Dermis blood vessel endothelial cell (primary cell): ENCODE results near the gene MYO7B. TPM values are rescaled to one million over a fixed set of nuclear protein-coding genes. Genes with fewer than 3 reads are reported as not detected.

Experiments
- DNase-seq: peaks from one replicate; pipeline ENCODE4 v3.0.0; 2010
- total RNA-seq: library from RNA; depleted of rRNA; stranded (reverse); fragments of >200 nt; gene quantifications from 2 replicates; pipeline ENCODE4 v1.2.3, GENCODE V29; 2014

MYO7B gene
- total RNA-seq, 1 donor from 2014 or later = not detected

DNA sequence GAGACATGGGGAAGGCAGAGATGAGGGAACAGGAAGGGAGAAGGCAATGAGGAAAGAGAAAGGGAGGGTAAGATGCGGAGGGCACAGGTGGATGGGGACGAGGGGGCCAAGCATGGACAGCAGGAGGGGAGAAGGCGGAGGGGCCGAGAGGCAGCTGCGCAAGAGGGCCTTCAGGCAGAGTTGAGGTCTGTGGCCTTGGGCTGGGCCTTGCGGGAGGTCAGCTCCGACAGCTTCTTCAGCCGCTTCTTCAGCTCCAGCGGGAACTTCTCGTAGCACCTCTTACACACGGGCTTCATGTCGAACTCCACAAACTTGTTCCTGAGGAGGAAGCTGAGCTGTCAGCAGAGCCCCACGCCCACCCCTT lies 103.6 kb downstream of the MYO7B start:
- no peak for DNase-seq

DNA sequence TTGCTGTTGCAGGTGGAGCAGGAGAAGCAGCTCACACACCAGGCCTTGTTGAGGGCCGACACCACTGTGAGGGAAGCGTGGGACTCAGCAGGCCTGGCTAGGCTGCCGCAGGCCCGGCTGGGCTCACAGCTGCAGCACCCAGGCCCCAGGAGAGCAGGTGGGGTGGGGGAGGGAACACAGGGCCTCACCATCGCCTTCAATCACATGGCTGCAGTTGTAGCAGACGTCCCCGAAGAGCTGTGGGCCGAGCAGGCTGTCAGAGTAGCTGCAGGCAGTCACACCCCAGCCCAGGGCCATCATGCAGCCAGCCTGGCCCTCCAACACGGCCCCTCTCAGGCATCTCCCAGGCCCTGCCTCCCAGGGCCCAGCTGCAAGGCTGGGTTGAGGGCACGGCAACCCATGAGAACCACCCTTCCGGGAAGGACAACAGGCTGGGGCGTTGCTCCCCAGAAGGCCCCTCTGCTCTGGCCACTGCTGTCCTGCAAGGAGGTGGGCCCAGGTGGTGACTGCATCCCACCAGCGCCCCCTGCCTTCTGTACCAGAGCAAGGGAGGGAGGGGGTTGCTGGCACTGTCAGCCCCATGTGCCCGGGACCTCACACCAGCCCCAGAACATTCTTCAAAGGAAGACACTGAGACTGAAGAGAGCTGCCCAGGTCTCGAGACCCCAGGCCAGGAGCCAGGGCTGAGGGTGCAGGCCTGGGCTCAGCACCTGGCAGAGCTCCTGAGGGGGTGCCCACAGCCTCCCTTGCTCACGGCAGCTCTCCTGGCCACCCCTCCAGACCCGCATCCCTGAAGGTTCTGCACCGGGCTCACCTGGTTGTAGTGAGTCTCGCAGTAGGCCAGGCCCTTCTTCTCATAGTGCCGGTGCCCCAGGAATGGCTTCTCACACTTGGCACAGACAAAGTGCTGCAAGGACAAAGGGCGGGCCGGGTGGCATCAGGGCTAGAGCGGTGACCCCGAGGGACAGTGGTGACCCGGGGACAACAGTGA lies 104.9 kb downstream of the MYO7B start:
- peak; percentile 45 for DNase-seq

DNA sequence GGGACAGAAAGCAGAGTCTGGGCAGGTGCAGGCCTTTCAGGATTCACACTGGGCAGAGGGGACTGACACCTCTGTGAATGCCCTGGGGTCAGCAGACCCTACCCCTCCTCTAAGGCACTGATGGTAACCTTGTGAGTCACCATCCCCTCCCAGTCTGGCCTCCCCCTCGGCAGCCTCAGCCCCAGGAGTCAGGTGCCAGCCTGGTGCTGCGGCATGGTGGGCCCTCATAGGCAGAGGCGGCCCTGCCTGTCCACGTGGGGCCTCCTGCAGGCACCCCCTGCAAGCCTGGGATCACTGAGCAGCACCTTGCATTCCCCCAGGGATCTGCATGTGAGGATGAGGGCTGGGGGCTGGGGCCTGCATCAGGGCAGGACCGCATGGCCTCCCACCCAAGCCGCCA lies 105.7 kb downstream of the MYO7B start:
- DNase-seq = no peak

DNA sequence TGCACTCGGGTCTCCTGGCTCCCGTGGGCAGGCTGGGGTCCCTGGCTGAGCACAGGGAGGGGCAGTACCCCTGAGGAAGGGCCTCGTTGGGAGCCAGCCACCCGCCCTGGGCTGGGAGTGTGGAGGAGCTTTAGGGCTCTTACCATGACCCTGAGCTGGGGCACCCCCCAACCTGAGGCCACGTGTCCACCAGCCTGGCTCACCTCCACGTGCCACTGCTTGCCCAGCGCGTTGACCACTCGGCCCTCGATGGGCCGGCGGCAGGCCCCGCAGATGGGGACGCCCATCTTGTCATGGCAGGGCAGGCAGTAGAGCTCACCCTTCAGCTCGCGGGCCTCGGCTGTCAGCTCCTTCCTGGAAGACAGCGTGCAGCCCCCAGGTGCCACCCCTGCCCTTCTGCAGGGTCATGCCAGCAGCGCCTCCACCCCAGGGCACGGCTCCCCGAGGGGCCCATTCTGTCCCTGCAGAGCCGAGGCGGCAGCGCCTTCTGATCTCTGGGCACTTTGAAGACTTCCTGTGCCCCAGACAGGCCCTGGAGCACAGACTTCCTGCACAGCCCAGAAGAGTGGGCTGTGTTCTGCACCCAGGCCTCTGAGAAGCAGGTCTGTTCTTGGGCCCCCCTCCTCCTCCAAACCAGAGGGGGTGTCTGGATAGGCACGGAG lies 106.5 kb downstream of the MYO7B start:
- DNase-seq = no peak

DNA sequence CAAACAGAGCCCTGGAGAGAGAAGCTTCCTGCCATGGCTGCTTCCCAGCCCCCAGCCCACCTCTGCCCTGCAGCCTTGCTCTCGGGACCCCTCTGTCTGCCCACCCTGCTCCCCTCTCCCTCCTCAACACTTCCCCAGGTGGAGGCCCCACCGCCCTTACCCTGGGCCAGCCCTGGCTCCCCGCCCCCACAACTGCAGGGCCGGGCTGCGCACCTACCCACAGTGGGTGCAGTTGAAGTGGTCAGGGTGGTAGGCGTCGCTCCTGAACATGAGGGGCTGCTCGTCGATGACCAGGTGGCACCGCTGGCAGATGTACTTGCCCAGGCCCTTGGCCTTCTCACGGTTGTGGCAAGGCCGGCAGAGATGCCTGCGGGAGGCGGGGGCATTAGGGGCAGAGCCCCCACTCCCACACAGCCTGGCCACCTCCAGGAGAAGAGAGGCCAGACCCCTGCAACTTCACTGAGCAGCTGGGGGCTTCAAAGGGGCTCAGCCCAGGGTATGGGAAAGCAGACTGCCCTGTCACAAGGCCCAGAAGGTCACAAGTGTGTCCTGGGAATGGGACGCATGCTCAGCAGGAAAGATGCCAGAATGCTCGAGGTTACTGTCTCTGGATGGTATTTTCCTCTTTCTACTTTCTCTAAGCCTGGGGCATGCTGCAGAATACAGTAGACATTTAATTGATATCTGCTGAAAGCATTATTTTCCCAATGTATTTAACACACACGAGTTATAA lies 107.4 kb downstream of the MYO7B start:
- no peak for DNase-seq

DNA sequence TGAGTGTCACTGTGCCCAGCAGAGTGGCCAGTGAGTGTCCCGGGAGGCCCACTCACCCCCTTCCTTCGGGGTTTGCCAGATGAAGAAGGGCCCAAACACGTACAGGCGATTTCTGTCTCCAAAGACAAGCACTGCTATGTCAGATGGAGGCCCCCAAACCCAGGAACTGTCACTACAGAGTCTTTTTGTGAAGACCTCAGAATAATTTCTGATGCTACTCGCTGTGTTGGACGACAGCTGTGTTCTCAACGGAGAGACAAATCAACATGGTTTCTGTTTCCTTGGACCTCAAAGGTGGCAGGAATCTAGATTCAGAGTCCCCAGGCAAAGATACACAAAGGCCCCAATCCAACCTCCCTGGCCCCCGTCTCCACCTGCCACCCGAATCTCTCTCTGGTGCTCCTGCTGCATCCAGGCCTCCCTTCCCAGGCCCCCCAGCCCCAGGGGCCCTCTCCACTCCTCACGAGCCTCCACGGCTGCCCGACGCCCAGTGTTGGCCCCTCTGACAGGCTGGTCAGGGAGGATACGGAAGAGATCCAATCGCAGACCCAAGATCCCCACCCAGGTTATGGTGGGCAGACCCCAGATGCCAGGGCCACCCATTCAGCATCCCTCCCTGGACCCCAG lies 108.1 kb downstream of the MYO7B start:
- DNase-seq = no peak

DNA sequence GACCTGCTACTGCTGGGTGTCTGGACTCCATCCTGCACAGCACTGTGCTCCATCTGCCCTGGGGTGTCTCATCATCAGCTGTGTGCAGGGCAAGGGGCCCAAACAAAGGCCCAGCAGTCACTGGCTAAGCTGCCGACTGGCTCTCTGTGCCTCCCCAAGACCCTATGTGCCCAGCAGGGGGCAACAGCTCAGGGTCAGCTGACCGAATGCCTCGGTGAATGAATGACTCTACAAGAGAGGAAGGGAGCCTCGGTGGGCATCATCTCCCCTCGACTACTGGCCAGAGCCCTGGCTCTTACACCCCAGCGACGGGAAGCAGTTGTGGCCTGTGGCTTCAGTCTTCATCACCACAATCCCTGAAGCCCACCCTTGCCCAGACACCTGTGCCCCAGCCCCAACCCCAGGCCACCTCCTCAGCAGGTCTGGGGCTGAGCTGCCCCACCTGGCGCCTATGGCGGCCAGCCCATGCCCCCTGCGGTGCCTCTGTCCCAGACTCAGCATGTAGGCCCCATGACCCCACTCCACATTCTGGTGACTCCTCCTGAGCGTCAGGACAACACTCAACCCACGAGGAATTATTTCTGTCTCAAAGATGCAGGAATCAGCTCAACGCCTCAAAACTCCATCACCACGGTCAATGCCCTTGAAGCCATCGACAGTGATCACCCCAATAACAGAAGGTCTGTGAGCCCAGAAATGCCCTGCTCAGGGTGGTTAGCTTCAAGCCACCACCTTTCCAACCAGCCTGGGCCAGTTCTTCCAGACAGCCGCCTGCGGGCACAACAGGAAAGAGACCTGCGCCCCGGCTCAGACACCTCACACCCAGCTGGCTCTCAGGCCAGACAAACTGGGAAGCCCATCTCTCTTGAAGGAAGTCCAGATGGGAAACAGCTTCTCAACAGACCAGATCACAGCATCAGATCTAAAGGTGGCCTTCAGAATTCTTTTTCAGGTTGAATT lies 108.9 kb downstream of the MYO7B start:
- DNase-seq = peak; percentile 34

DNA sequence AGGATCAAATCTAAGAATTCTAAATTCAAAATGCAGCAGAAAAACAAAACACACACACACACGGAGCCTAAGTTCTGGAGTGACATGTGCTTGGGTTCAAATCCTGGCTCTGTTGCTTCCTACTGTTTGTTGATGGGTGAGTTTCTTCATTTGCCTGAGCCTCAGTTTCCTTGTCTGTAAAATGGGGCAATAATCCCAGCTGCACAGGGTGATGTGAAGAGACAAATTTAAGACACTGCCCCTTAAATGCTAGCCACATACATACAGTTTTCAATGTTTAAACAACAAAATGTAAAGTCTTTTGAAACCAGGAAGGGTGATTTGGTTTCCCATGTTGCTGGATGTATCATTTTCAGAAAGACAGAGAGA lies 109.5 kb downstream of the MYO7B start:
- no peak for DNase-seq

DNA sequence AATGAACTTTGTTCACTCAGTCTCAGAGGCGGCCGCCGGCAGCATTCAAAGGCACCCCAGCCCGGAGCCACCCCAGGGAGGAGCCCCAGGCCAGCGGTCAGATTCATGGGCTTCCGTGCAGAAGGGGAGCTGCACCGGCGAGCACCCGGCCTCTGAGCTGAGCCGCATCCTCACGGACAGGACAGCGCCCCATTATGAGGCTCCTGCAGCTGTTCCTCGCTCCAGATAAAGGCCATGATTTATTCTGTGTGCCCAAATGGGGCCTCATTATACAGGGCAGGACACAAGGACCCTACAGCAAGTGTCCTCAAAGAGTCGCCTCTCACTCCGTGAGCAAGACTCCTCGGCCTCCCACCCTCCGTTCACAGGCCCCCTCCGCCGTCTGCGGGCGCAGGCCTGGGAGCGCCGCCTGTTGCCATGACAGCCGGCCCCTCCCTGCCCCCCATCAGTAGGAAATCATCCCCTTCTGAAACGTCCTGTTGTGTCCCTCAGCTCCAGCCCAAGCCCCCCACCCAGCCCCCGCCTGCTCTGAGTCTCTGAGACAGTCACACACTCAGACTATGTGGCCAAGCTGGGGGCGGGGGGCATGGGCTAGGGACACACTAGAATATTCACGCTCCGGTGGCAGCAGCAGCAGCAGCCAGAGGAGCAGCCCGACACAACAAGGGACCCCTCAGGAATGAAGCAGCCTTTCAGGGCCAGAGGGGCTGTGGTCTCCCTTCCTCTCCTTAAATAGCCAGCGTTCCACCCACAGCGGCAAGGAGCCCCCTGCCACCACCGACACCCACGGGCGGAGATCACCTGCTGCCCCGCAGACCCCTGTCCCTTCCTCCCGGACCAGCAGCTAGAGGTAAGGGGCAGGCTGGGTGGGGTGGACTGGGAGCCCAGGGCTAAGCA lies 110.2 kb downstream of the MYO7B start, which contains the start of gene GPR17:
Gene GPR17 (plus strand): TSS at position 759 of the 897 bp plus-strand sequence. CDS start 4,583 bp downstream, outside the sequence.
- DNase-seq = no peak

DNA sequence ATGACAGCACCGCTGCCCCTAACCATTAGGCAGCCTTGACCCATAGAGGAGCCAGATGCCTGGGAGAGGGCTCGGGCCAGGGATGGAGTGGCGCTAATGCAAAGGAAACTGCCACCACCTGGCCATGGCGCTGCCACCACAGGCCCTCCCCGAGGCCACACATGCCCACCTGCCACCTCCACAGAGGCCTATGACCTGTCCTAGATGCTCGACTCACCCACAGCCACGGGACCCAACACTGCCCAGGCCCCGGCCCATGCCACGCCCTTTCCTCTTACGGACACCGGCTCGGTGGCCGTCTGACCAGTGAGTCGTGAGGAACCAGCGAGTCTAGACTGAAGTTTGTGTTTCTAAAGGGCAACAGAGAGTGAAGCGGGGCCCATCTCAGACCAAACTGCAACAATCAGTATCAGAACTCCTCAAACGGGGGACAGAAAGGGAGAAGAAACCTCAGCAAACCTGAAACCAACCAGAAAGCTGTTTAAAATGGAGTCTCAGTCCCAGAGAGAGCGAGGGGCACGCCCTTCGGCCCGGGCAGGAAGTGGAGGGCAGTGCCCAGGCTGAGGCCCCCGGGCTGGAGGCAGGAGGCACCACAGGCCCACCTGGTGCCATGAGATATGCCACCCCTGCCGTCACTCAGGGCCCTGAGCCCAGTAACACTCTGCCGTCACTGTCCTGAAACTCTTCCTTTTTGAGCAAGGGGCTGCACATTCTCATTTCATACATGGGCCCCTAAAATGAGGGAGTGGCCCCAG lies 111.2 kb downstream of the MYO7B start:
- peak; percentile 32 for DNase-seq

DNA sequence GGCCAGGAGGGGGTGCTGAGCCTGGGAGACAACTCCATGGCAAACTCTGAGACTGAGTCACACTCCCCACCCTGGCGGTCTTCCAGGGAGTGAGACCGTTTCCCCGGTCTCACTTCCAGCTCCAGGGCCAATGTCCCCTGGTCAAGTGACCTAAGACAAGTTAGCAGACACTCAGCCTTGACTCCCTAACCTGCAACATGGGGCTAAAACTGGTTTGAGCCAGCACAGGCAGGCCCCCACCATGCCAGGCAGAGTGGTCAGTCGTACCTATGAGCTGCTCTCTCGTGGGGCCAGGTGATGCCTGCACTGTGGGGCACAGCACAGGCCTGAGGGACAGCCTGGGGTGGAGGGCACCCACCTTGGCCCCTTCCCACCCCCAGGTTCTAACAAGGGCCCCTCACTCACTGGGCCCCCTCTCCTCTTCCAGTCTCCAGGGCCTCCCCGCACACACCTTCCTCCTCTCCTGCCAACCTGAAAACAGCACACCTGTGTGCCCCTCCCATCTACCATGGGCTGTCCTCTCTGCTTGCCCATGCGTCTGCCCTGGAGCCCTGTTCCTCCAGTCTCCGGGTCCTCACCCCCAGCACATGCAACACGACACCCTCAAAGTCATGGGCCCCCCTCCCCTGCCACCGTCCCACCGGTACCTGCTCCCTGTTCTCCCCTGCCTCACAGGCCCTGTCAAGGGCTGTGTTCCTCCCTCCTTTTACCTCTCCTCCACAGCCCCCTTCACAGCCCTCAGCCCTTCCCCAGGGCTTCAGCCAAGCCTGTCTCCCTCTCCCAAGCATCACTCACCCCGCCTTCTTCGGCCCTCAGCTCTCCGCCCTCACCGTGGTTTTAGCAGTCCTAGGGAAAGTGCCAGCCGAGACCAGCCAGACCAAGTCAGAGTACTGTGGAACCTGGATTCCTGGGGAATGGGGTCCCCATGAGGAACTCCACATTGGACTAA lies 112.0 kb downstream of the MYO7B start:
- DNase-seq = peak; percentile 79

DNA sequence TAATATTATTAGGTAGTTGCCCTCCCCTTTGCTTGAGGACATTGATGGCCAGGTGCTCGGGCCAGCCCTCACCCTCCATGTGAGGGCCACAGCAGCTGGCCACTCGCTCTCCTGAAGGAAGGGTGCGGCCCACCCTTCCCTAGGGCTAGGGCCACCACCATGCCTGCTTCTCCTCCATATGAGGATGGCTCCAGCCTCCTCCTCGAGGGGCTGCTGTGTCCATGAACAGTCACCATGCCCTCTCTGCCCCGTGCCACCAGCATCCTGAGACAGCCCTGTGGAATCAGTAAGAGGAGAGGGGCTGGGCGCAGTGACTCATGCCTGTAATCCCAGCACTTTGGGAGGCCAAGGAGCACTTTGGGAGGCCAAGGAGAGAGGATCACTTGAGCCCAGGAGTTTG lies 112.8 kb downstream of the MYO7B start:
- no peak for DNase-seq

DNA sequence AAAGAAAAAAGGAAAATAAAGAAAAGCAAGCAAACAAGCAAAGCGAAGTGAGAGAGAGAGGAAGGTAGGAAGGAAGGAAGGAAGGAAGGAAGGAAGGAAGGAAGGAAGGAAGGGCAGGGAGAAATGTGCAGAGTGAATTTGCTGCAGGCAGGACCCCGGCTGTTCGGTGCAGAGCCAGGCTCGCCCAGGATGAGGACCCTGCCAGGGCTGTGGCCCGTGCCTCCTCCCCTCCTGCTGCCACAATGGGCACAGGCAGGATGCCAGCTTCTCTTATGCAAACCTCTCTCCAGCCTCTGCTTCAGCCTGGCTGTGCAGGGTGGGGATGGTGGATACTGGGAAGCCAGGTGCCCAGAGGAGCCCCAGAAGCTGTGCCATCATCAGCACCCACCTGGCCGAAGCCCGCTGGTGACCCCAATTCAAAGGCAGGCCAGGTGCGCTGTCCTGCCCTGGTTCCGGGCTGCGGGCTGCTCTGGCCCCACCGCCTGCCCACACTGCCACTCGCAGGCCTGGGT lies 113.7 kb downstream of the MYO7B start:
- DNase-seq = no peak

DNA sequence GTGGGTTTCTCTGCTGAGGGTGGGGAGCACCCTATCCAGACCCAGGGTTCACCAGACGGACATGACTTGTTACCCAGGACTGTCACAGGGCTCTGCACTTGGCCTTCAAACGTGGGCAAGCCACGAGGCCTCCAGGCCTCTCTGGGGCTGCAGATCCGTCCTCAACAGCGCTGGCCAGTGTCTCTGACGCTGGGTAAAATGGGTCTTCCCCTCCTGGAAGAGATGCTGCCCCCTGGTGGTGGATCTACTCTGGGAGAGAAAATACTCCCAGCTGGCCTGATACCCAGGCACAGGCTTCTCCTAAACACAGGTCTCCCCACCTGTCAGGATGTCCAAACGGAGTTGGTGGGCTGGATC lies 114.2 kb downstream of the MYO7B start:
- peak; percentile 93 for DNase-seq

DNA sequence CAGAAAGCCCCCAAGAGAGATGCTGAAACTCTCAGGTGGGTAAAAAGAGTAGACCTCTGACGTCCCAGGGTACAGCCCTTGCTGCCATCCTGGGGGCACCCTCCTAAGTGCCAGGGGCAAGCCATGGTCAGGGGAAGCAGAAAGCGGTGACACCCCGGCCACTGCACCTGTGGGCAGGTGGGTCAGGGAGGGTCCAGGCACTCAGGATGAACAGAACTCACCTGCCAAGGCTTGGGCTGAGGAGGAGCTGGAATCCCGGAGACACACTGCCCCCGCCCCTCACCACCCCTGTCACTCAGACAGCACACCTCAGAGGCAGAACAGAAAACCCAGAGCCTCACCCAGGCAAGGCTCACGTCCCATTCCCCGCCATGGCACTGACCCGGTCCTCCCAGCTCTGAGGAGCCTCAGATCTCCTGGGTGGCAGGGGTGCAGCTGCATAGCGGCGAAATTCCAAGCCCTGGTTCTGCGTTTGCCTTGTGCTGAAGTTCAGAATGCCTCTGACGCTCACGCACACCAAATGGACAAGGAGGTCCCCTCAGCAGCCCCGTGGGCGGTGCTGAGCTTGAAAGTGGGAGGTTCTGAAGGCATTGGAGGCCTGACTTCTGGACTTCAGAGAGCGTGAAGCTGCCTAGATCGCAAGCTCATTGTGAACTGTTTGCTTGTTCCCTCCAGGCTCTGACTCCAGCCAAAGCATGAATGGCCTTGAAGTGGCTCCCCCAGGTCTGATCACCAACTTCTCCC lies 114.7 kb downstream of the MYO7B start:
- DNase-seq = no peak

DNA sequence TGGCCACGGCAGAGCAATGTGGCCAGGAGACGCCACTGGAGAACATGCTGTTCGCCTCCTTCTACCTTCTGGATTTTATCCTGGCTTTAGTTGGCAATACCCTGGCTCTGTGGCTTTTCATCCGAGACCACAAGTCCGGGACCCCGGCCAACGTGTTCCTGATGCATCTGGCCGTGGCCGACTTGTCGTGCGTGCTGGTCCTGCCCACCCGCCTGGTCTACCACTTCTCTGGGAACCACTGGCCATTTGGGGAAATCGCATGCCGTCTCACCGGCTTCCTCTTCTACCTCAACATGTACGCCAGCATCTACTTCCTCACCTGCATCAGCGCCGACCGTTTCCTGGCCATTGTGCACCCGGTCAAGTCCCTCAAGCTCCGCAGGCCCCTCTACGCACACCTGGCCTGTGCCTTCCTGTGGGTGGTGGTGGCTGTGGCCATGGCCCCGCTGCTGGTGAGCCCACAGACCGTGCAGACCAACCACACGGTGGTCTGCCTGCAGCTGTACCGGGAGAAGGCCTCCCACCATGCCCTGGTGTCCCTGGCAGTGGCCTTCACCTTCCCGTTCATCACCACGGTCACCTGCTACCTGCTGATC lies 115.4 kb downstream of the MYO7B start:
- no peak for DNase-seq

DNA sequence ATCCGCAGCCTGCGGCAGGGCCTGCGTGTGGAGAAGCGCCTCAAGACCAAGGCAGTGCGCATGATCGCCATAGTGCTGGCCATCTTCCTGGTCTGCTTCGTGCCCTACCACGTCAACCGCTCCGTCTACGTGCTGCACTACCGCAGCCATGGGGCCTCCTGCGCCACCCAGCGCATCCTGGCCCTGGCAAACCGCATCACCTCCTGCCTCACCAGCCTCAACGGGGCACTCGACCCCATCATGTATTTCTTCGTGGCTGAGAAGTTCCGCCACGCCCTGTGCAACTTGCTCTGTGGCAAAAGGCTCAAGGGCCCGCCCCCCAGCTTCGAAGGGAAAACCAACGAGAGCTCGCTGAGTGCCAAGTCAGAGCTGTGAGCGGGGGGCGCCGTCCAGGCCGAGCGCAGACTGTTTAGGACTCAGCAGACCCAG lies 115.9 kb downstream of the MYO7B start:
- no peak for DNase-seq
